GM18517 (cell line): ENCODE data around the gene UBR3.
A peak's percentile ranks its signal among the peaks of the same experiment; 100 is the strongest.

Experiments
- ATAC-seq: cut with Tn5 transposase; IDR thresholded peaks from one replicate; pipeline ENCODE4 v1.9.1; 2021; ENCODE audit warnings: mild to moderate bottlenecking, moderate library complexity; ENCODE audit not compliant: unreplicated experiment

The UBR3 gene

DNA sequence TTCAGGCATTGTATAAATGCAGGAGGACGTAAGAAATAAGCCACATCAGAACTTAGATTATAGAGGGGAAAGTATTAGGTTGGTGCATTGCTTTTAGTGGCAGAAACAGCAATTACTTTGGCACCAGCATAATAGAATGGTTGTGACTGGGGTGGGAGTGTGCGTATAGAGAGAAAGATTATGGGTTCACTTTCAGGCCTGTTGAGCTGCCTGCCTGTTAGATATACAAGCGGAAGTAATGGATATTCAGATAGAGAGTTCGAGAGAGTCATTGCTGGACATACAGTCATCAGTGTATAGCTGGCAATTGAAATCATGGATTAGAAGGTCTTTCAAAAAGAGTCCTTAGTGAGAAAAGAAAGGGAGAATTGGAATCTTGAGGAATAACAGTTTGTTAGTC lies 211.5 kb downstream of the UBR3 start:
- no peak for ATAC-seq

DNA sequence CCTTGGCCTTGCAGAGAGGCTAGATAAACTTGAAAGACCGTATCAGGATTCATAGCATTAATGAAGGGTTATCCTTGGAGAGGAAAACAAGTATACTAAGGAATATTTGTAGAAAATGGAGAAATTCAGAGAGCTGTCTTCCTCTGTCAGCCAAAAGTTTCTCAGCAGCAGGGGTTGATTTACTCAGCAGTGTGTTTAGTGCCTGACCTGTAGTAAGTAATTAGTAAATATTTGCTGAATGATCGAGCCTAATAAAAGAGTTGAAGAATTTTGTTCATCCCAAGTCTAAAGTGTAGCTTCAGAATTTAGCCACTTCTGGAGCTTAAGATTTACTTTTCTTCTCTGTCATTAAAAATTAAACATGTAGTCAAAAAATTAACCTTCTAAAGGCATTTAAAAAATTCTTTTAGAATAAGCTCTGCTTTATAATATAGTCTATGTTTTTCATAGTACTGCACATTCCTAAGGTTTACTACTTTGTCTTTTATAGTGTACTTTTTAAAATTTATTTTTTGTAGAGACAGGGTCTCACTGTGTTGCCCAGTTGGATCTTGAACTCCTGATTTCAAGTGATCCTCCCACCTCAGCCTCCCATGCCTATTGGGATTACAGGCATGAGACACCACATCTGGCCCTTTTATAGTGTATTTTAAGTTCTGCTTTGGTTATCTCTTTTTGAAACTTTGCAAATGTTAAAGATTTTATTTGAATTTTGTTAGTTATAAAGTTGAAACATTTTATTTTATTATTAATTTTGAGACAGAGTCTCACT lies 212.3 kb downstream of the UBR3 start:
- no peak for ATAC-seq

DNA sequence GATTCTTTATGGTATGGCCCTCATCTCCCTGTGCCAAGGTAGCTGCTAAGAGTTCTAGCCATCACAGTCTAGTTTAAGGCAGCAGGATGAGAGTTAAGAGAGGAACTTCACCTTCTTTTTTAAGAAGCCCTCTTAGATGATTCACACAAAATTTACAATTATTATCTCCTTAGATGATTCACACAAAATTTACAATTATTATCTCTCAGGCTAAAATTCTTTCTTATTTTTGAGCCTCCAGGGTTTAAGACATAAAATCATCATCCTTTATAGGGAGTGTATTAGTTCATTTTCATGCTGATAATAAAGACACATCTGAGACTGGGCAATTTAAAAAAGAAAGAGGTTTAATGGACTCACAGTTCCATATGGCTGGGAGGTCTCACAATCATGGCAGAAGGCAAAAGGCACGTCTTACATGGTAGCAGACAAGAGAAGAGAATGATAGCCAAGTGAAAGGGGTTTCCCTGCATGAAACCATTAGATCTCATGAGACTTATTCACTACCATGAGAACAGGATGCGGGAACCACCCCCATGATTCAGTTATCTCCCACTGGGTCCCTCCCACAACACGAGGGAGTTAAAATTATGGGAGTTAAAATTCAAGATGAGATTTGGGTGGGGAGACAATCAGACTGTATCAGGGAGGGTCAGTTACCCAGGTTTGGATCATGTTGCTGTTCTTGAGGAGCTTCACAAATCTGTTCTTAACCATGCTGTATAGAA lies 217.7 kb downstream of the UBR3 start:
- no peak for ATAC-seq

DNA sequence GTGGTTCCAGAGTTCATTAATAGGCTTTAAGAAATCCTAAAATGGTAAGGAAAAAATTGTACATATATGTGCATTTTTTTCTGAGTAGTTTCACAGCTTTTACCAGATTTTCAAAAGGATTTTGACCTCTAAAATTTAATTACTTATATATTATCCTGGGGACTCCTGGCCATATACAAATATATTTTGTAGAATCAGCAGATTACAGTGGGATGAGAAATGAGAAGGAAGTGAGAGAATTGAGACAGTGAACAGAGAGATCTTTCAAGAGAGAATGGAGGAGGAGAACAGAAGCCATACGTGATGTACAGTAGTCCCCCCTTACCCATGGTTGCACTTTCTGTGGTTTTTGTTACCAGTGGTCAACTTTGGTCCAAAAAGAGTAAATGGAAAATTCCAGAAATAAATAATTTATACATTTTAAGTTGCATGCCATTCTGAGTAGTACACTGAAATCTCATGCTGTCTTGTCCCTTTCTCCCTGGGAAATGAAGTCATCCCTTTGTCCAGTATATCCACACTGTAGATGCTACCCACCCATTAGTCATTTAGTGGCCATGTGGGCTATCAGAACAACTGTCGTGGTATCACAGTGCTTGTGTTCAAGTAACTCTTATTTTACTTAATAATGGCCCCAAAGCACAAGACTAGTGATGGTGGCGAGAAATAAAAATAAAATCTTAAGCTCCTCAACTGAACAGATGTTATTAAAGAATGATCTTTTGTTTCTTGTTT lies 220.2 kb downstream of the UBR3 start:
- ATAC-seq = no peak

DNA sequence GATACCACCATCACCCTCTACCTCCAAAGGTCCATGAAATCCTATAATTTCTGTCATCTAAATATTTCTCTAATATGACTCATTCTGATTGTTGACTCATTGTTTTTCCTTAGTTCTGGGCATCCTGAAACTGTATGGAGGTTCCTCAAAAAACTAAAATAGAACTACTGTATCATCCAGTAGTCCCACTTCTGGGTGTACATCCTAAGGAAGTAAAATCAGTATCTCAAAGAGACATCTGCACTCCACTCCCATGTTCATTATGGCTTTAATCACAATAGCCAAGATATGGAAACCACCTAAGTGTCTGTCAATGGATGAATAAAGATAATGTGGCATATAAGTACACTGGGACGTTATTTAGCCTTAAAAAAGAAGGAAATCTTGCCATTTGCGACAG lies 224.9 kb downstream of the UBR3 start:
- no peak for ATAC-seq

DNA sequence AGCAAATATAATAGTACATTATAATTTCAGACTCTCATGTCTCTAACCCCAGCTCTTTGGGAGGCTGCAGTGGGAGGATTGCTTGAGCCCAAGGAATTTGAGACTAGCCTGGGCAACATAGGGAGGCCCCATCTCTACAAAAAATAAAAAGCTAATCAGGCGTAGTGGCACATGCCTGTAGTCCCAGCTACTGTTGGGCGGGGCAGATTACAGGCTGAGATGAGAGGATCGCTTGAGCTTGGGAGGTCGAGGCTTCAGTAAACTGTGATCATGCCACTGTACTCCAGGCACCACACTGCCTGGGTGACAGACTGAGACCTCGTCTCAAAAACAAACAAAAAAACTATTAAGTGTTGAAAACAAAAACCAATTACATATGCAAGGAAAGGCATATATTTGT lies 227.7 kb downstream of the UBR3 start:
- no peak for ATAC-seq

DNA sequence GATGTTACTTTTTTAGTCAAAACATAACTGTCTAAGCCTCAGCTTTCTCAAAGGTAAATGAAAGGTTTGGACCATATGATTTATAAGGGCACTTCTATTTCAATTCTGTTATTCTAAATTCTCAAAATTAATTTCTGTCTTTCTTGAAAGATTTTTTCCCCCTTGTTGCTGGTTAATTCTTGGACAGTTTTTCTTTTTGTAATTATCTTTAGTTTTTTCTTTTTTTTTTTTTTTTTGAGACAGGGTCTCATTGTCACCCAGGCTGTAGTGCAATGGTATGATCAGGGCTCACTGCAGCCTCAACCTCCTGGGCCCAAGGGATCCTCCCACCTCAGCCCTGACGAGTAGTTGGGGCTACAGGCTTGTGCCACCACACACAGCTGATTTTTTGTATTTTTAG lies 229.6 kb downstream of the UBR3 start:
- ATAC-seq = no peak

DNA sequence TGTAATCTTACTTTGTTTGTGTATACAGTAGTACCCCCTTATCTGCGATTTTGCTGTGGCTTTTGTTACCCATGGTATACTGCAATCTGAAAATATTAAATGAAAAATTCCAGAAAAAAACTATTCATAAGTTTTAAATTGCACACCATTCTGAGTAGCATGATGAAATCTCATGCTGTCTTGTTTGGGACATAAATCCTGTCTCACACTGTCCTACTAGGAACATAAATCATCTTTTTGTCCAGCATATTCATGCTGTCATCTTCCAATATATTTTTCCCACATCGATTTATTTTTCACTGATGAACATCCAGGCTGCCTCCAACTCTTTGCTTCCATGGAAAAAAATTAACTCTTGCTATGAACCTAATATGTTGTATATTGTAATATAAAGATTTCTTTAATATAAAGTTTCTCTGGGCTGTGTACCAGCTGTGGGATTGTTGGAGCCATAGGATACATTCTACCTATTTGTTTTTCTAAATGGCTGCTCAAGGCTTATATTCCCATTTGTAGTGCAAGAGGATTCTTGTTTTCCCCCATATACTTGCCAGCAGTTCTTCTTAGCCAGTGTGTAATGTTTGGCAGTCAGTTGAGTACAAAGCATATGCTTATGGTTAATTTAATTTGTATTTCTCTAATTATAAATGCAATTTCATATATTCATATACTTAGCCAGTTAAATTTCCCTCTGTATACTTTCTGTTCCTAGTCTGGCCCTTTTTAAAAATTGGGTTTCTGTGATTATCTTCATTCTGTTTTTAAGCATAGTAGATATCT lies 236.4 kb downstream of the UBR3 start:
- ATAC-seq = no peak

DNA sequence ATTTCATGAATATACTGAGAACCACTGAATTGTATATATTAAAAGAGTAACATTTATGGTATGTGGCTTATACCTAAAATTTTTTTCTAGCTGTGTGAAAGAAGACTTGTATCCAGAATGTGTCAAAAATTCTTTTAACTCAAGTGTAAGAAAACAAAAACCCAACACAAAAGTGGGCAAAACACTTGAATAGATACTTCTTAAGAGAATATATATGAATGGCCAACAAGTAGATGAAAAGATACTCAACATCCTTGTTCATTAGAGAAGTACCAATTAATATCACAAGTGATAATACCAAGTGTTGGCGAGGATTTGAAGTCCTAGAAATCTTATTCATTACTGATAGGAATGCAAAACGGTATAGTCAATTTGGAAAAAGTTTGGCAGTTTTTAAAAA lies 243.5 kb downstream of the UBR3 start:
- no peak for ATAC-seq

DNA sequence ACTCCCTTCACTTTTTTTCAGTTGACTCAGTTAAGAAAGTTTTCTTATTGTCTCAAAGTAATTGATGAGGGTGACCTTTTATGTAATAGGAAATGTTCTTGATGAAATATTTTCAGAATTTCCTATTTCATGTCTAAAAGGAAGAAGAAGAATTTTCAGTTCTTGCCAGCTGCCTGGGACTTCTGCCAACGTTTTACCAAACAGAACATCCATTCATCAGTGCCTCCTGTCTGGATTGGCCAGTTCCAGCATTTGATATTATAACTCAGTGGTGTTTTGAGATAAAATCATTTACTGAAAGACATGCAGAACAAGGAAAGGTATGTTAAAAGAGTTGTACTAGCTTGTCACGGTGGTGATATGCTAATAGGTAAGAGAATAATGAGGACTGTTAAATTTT lies 246.0 kb downstream of the UBR3 start:
- no peak for ATAC-seq

DNA sequence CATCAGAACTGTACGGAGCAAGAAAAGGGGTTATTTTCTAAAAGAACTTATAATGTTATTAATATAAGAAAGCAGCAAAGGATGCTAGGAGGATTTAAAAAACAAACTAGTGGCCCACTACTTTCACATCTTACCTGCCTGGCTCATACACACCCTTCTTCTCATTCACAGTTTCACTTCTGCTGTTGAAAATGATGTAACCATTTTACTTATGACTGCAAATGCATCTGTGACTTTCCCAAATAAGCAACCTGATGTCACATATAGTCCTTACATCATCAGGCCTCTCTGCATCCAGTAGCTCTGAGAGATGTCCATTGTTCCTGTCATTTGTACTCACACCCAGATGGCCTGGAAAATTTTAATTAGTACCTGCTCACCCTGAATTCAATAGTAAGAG lies 248.9 kb downstream of the UBR3 start:
- ATAC-seq = peak; percentile 64

DNA sequence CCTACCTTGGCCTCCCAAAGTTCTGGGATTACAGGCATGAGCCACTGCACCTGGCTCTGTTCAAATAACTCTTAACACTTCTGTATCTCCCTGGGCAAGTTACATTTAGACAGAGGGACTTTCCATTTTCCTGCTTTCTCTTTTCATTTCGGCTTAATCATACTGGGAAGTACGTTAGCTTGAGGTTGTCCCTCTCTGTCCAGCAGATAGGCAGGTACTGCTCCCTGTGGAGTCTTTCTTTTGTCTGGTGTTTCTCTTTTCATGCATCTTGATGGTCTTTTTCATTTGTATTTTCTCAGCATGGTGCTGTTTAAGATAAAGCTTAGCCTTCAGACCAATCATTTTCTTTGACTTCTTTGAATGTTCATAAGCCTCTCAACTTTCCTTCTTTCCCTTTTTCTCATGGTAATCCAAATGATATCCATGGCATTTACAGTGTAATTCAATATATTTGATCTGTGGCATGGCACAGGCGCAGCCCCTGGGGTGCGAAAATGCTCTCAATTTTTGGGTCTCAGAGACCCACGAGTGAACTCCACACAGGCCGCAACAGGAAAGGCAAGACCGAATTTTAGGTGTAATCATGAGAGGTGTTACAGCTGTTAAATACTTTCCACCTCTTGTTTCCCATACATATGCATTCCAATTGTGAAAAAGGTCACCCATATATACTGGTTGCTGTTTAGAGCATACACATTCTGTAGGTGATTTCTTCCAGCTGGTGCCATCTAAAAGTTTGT lies 250.7 kb downstream of the UBR3 start:
- no peak for ATAC-seq

DNA sequence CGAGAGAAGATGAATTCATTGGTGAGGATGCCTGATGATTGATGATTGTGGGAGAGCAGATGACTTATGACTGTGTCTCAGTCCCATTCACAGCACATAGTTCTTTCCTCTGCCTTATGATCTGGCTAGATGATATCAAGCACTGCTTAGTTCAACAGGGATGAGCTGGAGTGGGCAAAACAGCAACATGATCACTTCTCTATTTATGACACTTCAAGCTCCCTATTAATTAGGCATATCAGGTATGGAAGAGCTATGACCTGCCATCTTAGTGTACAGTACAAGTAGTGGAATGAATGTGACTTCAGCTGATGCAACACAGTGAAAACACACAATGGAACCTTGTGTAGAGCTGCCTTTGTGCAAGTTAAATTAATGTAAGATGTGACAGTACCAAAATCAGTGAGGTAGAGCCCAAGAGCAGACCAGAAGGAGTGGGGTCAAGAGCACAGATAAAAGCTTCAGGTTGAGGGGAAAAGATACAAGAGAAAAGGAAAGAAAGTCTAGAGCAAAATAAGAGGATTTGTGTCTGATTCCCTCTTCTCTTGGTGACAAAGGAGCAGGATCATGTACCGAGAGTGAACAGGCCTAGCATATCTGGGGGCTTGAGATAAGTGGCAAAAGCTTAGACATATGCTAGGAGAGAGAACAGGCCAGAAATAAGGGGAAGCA lies 257.7 kb downstream of the UBR3 start:
- ATAC-seq = no peak

DNA sequence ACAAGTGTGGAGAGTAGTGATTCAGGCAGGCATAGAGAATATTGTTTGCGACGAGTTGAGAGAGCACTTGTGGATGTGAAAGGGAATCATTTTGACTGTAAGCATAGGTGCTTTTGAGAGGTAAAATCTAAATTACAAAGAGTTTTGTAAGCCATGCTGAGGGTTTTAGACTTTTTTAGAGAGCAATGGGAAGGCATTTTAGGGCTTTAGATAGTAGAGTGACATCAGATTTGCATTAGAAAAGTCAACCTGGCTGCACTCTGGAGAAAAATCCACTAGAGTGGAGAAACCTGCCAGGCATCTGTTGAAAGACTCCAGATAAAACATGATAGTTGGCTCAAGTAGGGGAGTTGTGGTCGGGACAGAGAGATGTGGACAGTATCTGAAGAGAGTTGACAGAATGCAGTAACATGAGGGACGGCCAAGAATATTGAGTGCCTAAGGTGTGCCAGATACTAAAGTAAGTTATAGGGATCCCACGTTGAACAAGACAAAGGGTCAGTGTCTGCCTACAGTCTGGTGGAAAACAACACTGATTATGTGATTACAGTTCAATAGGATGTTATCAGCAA lies 258.9 kb downstream of the UBR3 start:
- no peak for ATAC-seq

DNA sequence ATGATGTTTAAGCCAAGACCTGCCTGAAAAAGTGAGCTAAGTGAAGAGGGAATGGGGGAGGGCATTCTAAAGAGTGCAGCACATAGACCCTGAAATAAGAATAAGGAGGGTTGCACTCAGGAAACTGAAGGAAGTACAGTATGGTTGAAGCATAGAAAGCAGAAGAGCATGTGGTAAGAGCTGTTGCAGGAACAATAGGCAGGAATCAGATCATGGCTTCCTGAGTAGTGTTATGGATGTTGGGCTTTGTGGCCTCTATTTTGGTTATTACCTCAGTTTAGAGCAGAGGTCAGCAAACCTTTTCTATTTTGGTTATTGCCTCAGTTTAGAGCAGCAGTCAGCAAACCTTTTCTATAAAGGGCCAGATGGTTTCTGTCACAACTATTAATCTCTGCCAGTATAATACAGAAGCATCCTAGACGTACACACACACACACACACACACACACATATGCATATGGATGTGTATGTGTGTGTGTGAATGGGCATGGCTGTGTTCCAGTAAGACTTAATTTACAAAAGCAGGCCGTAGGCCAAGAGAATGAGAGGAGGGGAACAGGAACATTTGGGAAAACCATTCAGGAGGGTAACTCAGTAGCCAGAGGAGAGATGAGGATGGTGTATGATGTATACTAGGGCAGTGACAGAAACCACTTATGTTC lies 259.6 kb downstream of the UBR3 start:
- no peak for ATAC-seq

DNA sequence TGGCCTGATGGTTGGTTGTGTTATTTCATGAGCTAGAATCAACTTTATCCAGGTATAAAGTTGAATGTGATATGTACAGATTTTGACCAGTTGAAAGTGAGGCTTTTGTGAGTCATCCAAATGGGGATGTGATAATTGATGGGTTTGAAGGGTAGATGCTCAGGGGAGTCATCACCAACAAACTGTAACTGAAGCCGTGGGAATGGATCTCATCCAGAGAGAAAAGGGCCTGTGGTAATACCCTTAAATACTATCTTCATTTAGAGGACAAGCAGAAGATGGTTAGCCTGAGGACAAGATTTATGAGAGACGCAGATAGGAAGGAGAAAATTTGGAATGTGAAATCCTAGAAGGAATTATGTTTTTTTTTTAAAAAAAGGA lies 260.1 kb downstream of the UBR3 start:
- ATAC-seq = no peak

DNA sequence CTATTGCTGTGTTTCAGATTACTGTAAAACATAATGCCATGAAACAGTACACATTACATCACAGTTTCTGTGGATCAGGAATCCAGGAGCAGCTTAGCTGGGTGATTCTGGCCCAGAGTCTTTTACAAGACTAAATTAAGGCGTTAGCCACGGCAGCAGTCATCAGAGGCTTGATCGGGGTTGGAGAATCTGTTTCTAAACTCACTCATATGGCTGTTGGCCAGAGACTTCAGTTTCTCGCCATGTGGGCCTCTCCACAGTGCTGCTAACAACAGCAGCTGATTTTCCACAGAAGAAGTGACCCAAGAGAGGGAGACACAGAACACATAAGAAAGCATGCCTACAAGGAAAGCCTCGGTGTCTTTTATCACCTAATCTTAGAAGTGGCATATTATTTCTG lies 261.5 kb downstream of the UBR3 start:
- ATAC-seq = no peak

DNA sequence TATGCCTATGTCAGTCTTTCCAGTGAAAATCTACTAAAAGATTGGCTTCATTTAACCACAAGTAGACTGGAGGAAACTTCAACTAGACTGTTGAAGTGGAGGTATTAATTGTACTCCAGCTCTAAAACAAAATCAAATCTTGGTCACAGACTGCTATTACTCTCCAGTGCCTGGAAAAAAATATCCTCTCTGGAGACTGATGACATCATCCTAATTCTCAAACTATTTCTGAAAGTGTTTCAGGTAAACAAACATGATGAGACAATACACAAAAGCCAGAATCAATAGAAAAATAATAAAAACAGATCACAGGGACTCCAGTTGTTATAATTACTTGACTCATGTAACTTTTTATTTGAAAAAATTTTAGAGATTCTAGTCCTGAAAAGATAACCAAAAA lies 263.0 kb downstream of the UBR3 start:
- no peak for ATAC-seq

DNA sequence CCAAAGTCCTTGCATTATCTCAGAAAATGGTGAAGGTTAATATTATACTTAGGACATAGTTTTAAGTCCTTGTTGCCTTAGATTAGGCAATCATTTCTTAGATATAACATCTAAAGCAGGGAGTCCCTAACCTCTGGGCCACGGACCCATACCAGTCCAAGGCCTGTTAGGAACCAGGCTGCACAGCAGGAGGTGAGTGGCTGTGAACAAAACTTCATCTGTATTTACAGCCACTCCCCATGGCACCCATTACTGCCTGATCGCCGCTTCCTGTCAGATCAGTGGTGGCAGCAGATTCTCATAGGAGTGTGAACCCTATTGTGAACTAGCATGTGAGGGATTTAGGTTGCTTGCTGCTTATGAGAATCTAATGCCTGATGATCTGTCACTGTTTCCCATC lies 264.2 kb downstream of the UBR3 start:
- no peak for ATAC-seq
